22Rv1 (cell line): ENCODE data around the gene SCFD2.

Experiments
- ZFX ChIP-seq: fragments of 450-650 bp; IDR thresholded peaks from 2 replicates; pipeline ENCODE4 v1.6.1; 2017; ENCODE audit warnings: antibody characterized with exemption, borderline replicate concordance
- TF ChIP-seq, protein P1 (sequence below): fragments of 450-650 bp; IDR thresholded peaks from 2 replicates; pipeline ENCODE4 v1.5.1; 2017; ENCODE audit warnings: mild to moderate bottlenecking

GRCh38 chr4:53156896-53157295, 209.0 kb downstream of the SCFD2 start:
- TF ChIP-seq, protein P1, sequence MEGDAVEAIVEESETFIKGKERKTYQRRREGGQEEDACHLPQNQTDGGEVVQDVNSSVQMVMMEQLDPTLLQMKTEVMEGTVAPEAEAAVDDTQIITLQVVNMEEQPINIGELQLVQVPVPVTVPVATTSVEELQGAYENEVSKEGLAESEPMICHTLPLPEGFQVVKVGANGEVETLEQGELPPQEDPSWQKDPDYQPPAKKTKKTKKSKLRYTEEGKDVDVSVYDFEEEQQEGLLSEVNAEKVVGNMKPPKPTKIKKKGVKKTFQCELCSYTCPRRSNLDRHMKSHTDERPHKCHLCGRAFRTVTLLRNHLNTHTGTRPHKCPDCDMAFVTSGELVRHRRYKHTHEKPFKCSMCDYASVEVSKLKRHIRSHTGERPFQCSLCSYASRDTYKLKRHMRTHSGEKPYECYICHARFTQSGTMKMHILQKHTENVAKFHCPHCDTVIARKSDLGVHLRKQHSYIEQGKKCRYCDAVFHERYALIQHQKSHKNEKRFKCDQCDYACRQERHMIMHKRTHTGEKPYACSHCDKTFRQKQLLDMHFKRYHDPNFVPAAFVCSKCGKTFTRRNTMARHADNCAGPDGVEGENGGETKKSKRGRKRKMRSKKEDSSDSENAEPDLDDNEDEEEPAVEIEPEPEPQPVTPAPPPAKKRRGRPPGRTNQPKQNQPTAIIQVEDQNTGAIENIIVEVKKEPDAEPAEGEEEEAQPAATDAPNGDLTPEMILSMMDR: no peak
- TF ChIP-seq ZFX: no peak
